IMR-90 (cell line): ENCODE results near the gene ASB3. TPM values are rescaled to one million over a fixed set of nuclear protein-coding genes. Genes with fewer than 3 reads are reported as not detected.

Experiments used
- ATAC-seq: fragments of 200-7000 bp; cut with Tn5 transposase; 2 replicates; pipeline ENCODE4 v1.9.1; 2020; ENCODE audit warnings: low read depth, mild to moderate bottlenecking, moderate library complexity
- BruUV-seq: library from RNA; stranded (reverse); fragments of 400-500 nt; replicated peaks from 2 replicates; lab custom pipeline; 2021; lab: Mats Ljungman, UMichigan
- CTCF ChIA-PET: fragments of 300-600 bp; formaldehyde crosslinking; extraction: SDS; loops from one replicate; lab custom pipeline; 2021; ENCODE audit warnings: antibody characterized with exemption; lab: Yijun Ruan, JAX
- POLR2A ChIA-PET: fragments of 300-600 bp; sonication (Branson Sonifier 250); formaldehyde crosslinking; loops from one replicate; lab custom pipeline; 2022; ENCODE audit warnings: antibody characterized with exemption; ENCODE audit not compliant: unreplicated experiment; lab: Charles Lee
- DNase-seq: peaks from one replicate; pipeline ENCODE4 v3.0.0; 2013
- H2AFZ ChIP-seq: replicated peaks from 2 replicates; pipeline ENCODE3; 2013; ENCODE audit warnings: low read length, mild to moderate bottlenecking; ENCODE audit not compliant: poor library complexity
- H2AK5ac ChIP-seq: 2 replicates; pipeline ENCODE4 v1.6.1; 2013; ENCODE audit warnings: low read depth, low read length, inconsistent platforms
- H2AK9ac ChIP-seq: replicated peaks from 2 replicates; pipeline ENCODE3; 2013; ENCODE audit warnings: mild to moderate bottlenecking, low read depth, low read length, moderate library complexity; ENCODE audit not compliant: poor library complexity
- H2BK120ac ChIP-seq: 2 replicates; pipeline ENCODE4 v1.6.1; 2013; ENCODE audit warnings: low read depth, low read length, inconsistent platforms
- H2BK15ac ChIP-seq: 3 replicates; pipeline ENCODE4 v1.6.1; 2013; ENCODE audit warnings: low read depth, low read length, inconsistent platforms
- H2BK20ac ChIP-seq: 2 replicates; pipeline ENCODE4 v1.6.1; 2013; ENCODE audit warnings: low read depth, mild to moderate bottlenecking, inconsistent platforms, low read length, moderate library complexity
- H2BK5ac ChIP-seq: 2 replicates; pipeline ENCODE4 v1.6.1; 2013; ENCODE audit warnings: mild to moderate bottlenecking, low read depth, low read length, inconsistent platforms; ENCODE audit not compliant: poor library complexity, severe bottlenecking
- H3K14ac ChIP-seq: replicated peaks from 2 replicates; pipeline ENCODE4 v1.6.1; 2013; ENCODE audit warnings: low read depth, low read length, inconsistent platforms
- H3K18ac ChIP-seq: 2 replicates; pipeline ENCODE4 v1.6.1; 2013; ENCODE audit warnings: low read depth, low read length, control low read depth
- H3K23ac ChIP-seq: 2 replicates; pipeline ENCODE4 v1.6.1; 2013; ENCODE audit warnings: low read depth, low read length, inconsistent platforms
- H3K27ac ChIP-seq: 2 replicates; pipeline ENCODE4 v1.5.1; 2013; ENCODE audit warnings: mild to moderate bottlenecking, control low read depth, low read length; ENCODE audit not compliant: insufficient read depth
- H3K27me3 ChIP-seq: 2 replicates; pipeline ENCODE4 v1.6.1; 2013; ENCODE audit warnings: low read length; ENCODE audit not compliant: control insufficient read depth, insufficient read depth
- H3K36me3 ChIP-seq: 2 replicates; pipeline ENCODE4 v1.6.1; 2013; ENCODE audit warnings: low read length, mixed read lengths; ENCODE audit not compliant: control insufficient read depth, insufficient read depth
- H3K4ac ChIP-seq: 2 replicates; pipeline ENCODE4 v1.6.1; 2013; ENCODE audit warnings: low read depth, low read length, inconsistent platforms
- H3K4me1 ChIP-seq: 2 replicates; pipeline ENCODE4 v1.6.1; 2013; ENCODE audit warnings: low read length, mixed read lengths; ENCODE audit not compliant: control insufficient read depth, insufficient read depth
- H3K4me2 ChIP-seq: 2 replicates; pipeline ENCODE4 v1.6.1; 2013; ENCODE audit warnings: low read depth, mild to moderate bottlenecking, control low read depth, low read length, moderate library complexity
- H3K4me3 ChIP-seq: 2 replicates; pipeline ENCODE4 v1.5.1; 2013; ENCODE audit warnings: low read depth, mild to moderate bottlenecking, control low read depth, low read length, moderate library complexity; ENCODE audit not compliant: insufficient read depth
- H3K56ac ChIP-seq: 2 replicates; pipeline ENCODE4 v1.6.1; 2013; ENCODE audit warnings: low read length, inconsistent platforms; ENCODE audit not compliant: insufficient read depth; ENCODE audit errors: extremely low read depth
- H3K79me1 ChIP-seq, 2 experiments: 2 replicates each; pipeline ENCODE4 v1.6.1; 2013; ENCODE audit warnings: low read length in 2 of 2, inconsistent platforms in 1 of 2, low read depth in 1 of 2
- H3K9ac ChIP-seq: 2 replicates; pipeline ENCODE4 v1.6.1; 2013; ENCODE audit warnings: low read depth, low read length, control low read depth
- H3K9me1 ChIP-seq: 2 replicates; pipeline ENCODE4 v1.6.1; 2013; ENCODE audit warnings: low read length, inconsistent platforms; ENCODE audit not compliant: insufficient read depth
- H3K9me3 ChIP-seq: 2 replicates; pipeline ENCODE4 v1.6.1; 2013; ENCODE audit warnings: low read length; ENCODE audit not compliant: control insufficient read depth, insufficient read depth
- H4K20me1 ChIP-seq: 2 replicates; pipeline ENCODE4 v1.6.1; 2013; ENCODE audit warnings: low read length, inconsistent platforms; ENCODE audit not compliant: insufficient read depth
- H4K5ac ChIP-seq: 2 replicates; pipeline ENCODE4 v1.6.1; 2013; ENCODE audit warnings: mild to moderate bottlenecking, low read depth, low read length, control low read depth
- H4K8ac ChIP-seq, 2 experiments: 2 replicates each; pipeline ENCODE4 v1.6.1; 2013; ENCODE audit warnings: low read depth in 2 of 2, low read length in 2 of 2, control low read depth in 1 of 2, inconsistent platforms in 1 of 2
- H4K91ac ChIP-seq: 2 replicates; pipeline ENCODE4 v1.6.1; 2013; ENCODE audit warnings: low read depth, low read length, inconsistent platforms; ENCODE audit not compliant: insufficient read depth
- BHLHE40 ChIP-seq: fragments of 150-350 bp; IDR thresholded peaks from 2 replicates; pipeline ENCODE4 v1.6.1; 2016; ENCODE audit warnings: mild to moderate bottlenecking, low read depth, low read length
- FOS ChIP-seq: fragments of 150-350 bp; IDR thresholded peaks from 2 replicates; pipeline ENCODE4 v1.6.1; 2016; ENCODE audit warnings: low read depth, low read length
- POLR2A ChIP-seq: IDR thresholded peaks from 2 replicates; pipeline ENCODE4 v1.6.1; 2012; ENCODE audit warnings: mild to moderate bottlenecking, low read depth, low read length
- RAD21 ChIP-seq: IDR thresholded peaks from 2 replicates; pipeline ENCODE4 v1.6.1; 2012; ENCODE audit warnings: low read length, improper control_type of control experiment
- RFX5 ChIP-seq: IDR thresholded peaks from 2 replicates; pipeline ENCODE4 v1.8.0; 2012; ENCODE audit warnings: low read depth, mild to moderate bottlenecking, low read length, moderate library complexity
- SMC3 ChIP-seq: fragments of 150-350 bp; IDR thresholded peaks from 2 replicates; pipeline ENCODE4 v1.6.1; 2016; ENCODE audit warnings: low read depth, mild to moderate bottlenecking, antibody characterized with exemption, low read length, moderate library complexity
- WGBS, 2 experiments: methylation state at CpG; one replicate each; pipeline versions ENCODE4 v1.1.5 to v1.1.7; 2013; ENCODE audit warnings: missing lambda C conversion rate in 2 of 2; ENCODE audit not compliant: insufficient read length in 1 of 2; ENCODE audit errors: extremely low coverage in 2 of 2; 5-methylcytosine and 5-hydroxymethylcytosine counted together
- dilution Hi-C: fragments of 300-500 bp; cut with HindIII; formaldehyde crosslinking; loops from one replicate; pipeline ENCODE4 v1.14.3; 2018; ENCODE audit warnings: low sequenced_read_pairs; ENCODE audit not compliant: unreplicated experiment
- in situ Hi-C: fragments of 300-500 bp; cut with MboI; formaldehyde crosslinking; loops from 3 replicates; pipeline ENCODE4 v1.14.3; 2019; ENCODE audit warnings: low sequenced_read_pairs, inconsistent platforms, mixed read lengths
- intact Hi-C: fragments of 100-400 bp; cut with micrococcal nuclease; formaldehyde crosslinking; loops from 2 replicates; pipeline ENCODE4 v1.10.0; 2022
- polyA plus RNA-seq, 3 experiments: library from polyadenylated mRNA; depleted of rRNA; stranded (reverse); fragments of >200 nt; gene quantifications; 2 replicates each; pipeline ENCODE4 v1.2.3, GENCODE V29; 2012; ENCODE audit warnings: low replicate concordance in 1 of 3
- total RNA-seq: library from RNA; depleted of rRNA; stranded (reverse); fragments of >200 nt; gene quantifications from 2 replicates; pipeline ENCODE4 v1.2.3, GENCODE V29; 2012; rRNA removed

ASB3 gene
- total and polyA plus RNA-seq, 2 of the 4 experiments (the other 2 are of a cell fraction): 19.2 to 36.2 TPM

DNA sequence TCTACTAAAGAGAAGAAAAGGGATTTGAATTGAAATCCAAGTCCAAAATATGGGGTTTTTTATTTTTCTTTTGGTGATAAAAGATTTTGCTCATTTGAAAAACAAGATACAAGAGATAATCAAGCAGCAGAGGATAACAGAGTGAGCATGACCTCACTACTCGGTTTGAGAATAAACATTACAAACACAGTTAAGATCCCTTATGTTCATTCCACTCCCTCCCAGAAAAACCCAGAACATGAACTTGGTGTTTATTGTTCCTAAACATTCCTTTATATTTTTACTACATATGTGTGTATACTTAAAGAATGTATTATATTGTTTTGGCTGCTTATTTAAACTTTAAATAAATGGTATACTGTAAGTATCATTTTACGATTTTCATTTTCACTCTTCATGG is 165.8 kb downstream of the ASB3 start:
- BruUV-seq: no TSS peak
- peak; percentile 25 for DNase-seq

More for the DNA sequence above, 165.8 kb downstream of the ASB3 start:
- no peak overlapping the region for H3K18ac ChIP-seq
- no peak overlapping the region for H3K4me2 ChIP-seq
- no peak overlapping the region for H4K91ac ChIP-seq
- no peak overlapping the region for H2BK15ac ChIP-seq
- H3K23ac ChIP-seq: no peak overlapping the region
- no peaks in the 10 kb centered on the region for H3K27me3 ChIP-seq
- no peak overlapping the region for H2BK5ac ChIP-seq
- WGBS, 2 experiments: no CpG with 5 or more reads among the region's 2 CpGs
- no peak overlapping the region for H2BK120ac ChIP-seq
- no peaks in the 10 kb centered on the region for H3K9me1 ChIP-seq
- H3K4me1 ChIP-seq: no peaks in the 10 kb centered on the region
- peak; percentile 94 for ATAC-seq
- ChIA-PET POLR2A (no interaction called here), CTCF (no interaction called here)
- no peaks in the 10 kb centered on the region for H3K79me1 ChIP-seq
- no peaks in the 10 kb centered on the region for H4K20me1 ChIP-seq
- H2AFZ ChIP-seq: no peak overlapping the region
- H3K4me3 ChIP-seq: no peak overlapping the region
- intact Hi-C loops: no loop called here
- H3K27ac ChIP-seq: no peak overlapping the region
- H2AK9ac ChIP-seq: no peak overlapping the region
- no peaks in the 10 kb centered on the region for H3K9me3 ChIP-seq
- in situ Hi-C loops: no loop called here
- no peak overlapping the region for H4K8ac ChIP-seq
- H2BK20ac ChIP-seq: no peak overlapping the region
- no peak overlapping the region for H3K56ac ChIP-seq
- TF ChIP-seq RFX5 (no peak), POLR2A (no peak), BHLHE40 (no peak), RAD21 (no peak), SMC3 (no peak), FOS (no peak)
- no peaks in the 10 kb centered on the region for H3K36me3 ChIP-seq
- no peak overlapping the region for H3K4ac ChIP-seq
- H3K14ac ChIP-seq: no peak overlapping the region
- H3K9ac ChIP-seq: no peak overlapping the region
- H2AK5ac ChIP-seq: no peak overlapping the region
- H4K5ac ChIP-seq: no peak overlapping the region
- dilution Hi-C loops: no loop called here

Other genes with a start within 250 kb of the ASB3 start
- 3.9 and 6.9 TPM in 2 replicates for gene CHAC2, start 19.1 kb downstream of the ASB3 start, total RNA-seq
- gene CHAC2, start 19.1 kb downstream of the ASB3 start, polyA plus RNA-seq (2012; rRNA removed): 1.9 and 2.4 TPM in 2 replicates
- gene ERLEC1, start 91 bp upstream of the ASB3 start, total RNA-seq: 40.3 and 63.6 TPM in 2 replicates
- gene ERLEC1, start 91 bp upstream of the ASB3 start, polyA plus RNA-seq (2012; rRNA removed): 41.6 and 53.4 TPM in 2 replicates
- gene GPR75, start 73.0 kb upstream of the ASB3 start, total RNA-seq: 1.4 and 1.7 TPM in 2 replicates
- 2.1 and 2.6 TPM in 2 replicates for gene GPR75, start 73.0 kb upstream of the ASB3 start, polyA plus RNA-seq (2012; rRNA removed)
- 58.9 and 61.3 TPM in 2 replicates for gene PSME4, start 184.0 kb upstream of the ASB3 start, total RNA-seq
- gene PSME4, start 184.0 kb upstream of the ASB3 start, polyA plus RNA-seq (2012; rRNA removed): 20.3 and 28.2 TPM in 2 replicates